A673 (cell line): ENCODE results near the gene CHST2.

Experiments used
- EZH2 ChIP-seq: fragments of 200-600 bp; sonication (generic); IDR thresholded peaks from 2 replicates; pipeline ENCODE4 v1.6.1; 2017; ENCODE audit warnings: borderline replicate concordance, low read depth, mild to moderate bottlenecking, mixed read lengths, antibody characterized with exemption, low read length; ENCODE audit not compliant: poor library complexity, severe bottlenecking
- TF ChIP-seq, protein P1 (sequence below): fragments of 300-800, 200-600 bp; sonication (generic); conservative IDR thresholded peaks from 2 replicates; pipeline ENCODE4 v1.5.1; 2017; ENCODE audit warnings: low read depth, mild to moderate bottlenecking, antibody characterized with exemption, low read length, moderate library complexity, mixed read lengths

DNA sequence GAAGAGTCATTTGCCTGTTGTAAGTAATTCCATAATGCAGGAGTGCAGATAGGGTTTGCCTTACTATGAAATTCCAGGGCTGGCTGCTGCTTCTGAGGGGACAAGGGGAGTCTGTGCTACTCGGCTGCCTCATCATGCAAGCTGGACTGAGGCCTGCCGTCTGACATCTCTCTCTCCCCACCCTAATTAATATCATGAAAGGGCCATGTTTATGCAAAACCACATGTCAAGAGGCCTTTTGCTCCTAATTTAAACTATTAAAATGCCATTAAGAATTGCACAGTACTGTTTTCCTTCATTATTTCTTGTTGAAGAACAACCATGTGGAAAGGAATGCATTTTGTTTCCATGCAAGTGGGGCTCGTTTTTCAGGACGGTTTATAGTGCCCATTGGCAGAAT lies 26.3 kb downstream of the CHST2 start:
- TF ChIP-seq, protein P1, sequence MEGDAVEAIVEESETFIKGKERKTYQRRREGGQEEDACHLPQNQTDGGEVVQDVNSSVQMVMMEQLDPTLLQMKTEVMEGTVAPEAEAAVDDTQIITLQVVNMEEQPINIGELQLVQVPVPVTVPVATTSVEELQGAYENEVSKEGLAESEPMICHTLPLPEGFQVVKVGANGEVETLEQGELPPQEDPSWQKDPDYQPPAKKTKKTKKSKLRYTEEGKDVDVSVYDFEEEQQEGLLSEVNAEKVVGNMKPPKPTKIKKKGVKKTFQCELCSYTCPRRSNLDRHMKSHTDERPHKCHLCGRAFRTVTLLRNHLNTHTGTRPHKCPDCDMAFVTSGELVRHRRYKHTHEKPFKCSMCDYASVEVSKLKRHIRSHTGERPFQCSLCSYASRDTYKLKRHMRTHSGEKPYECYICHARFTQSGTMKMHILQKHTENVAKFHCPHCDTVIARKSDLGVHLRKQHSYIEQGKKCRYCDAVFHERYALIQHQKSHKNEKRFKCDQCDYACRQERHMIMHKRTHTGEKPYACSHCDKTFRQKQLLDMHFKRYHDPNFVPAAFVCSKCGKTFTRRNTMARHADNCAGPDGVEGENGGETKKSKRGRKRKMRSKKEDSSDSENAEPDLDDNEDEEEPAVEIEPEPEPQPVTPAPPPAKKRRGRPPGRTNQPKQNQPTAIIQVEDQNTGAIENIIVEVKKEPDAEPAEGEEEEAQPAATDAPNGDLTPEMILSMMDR = no peak
- TF ChIP-seq EZH2 = no peak
